ENCODE measurements around the gene LPAR5.
"Not testable (repeated sequence)": the region's sequence is repeated elsewhere in the genome, so short reads cannot be mapped to it uniquely, and the experiment has no call there.

Gene LPAR5

DNA sequence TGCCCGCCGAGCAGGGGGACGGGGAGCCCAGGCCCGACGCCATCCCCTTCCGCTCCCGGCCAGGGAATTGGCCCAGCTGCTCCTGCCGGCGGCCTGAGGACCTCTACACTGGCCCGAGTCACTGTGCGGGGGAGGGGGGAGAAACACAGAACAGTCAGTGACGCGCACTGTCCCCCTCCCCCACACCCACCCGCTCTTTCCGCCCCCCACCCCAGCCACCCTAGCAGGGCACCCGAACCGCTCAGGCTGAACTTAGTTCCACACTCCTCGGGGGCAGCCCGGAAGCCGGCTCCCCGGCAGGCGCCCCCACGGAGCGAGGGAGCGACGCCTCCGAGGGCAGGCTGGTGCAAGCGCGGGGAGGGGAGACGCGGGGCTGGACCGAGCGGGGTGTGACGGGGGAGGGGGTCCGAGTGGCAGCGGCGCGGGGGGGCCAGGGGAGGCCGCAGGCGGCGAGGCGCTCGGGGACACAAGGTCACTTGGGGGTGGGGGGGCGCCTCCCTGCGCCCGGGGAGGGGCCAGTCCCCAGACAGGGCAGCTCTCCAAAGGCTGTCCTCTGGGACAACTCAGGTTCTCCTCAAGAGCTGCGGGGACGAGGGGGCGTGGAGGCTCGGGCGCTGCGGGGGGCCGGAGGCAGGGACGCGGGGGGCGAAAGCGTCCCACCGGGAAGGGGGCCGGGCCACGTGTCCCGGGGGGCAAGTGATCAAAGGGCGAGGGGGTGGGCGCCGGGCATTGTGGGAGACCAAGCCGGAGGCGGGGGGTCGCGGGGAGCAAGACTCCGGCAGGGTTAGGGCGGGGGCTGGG is 29.2 kb downstream of the LPAR5 start:
- peak; percentile 60 for DNase-seq (ENCODE audit: low spot score)

DNA sequence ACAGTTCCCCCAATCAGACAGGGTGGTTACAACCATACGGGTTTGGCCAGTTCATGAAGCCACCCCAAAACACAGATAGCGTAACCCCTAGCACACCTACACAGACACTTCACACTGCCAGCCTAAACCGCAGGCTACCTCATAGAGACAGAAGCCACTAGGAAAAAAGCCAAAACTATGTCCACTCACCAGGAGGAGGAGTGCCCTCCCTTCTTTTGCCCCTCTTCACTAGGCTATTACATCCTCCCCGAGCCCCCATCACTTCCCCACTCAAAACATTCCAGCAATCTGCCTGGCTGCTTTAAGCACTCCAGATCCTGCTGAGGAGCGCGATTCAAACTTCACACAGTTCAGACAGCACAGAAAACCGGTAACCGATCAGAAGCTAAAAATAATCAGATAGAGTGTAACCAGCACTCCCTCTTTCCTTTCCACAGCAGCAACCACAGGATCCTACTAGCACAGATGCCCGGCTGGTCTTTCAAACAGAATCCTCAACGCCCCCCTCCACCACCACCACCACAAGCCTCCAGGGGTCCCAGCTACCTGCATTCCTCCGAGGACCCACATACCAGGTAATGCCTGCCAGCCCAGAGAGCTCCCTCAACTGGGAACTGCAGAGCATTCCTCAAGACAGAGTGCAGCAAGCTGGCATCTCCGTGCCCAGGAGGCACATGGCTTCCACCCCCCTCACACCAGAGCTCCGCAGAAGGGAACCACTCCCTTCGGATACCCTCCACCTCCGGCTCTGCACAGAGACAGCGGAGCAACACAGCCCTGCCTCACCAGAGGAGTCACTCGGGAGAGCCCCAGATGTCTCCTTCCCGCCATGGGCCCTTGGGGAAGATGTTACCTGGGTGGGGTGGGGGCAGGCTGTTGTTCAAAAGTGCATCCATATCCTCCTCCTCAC is 30.1 kb downstream of the LPAR5 start:
- DNase-seq (ENCODE audit: low spot score) = peak; percentile 49

DNA sequence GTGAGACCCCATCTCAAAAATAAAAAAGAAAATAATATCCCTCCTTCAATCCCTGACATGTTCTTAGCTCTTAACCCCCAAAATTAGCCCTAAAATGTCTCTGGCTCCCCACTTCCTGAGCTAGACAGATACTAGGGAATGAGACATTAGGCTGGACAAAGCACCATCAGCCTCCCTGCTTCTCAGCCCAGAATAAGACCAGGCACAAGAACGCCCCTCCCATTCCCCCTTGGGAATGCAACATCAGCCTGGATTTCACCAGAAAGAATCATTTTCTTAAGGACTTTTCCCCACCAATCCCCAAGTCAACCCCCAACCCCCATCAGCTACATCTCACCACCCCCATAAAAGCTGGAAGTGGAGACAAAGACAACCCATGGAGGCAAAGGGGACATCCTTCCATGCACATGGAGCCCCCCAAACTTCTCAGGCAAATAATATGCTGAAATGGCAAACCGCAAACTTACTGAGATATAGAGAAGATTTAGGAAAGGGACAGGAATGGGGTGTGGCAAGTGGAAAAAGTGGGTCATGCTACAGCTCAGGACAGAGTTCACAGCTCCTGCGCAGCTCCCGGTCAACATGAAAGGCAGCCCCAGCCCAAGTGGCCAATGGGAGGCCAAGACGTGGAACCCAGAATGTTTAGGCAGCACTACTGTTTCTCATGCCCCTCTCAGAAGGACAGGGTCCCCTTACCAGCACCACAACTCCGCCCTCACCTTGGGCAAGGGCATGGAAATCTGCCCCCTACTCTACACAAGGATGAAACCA is 31.3 kb downstream of the LPAR5 start:
- no peak for DNase-seq (ENCODE audit: low spot score)

DNA sequence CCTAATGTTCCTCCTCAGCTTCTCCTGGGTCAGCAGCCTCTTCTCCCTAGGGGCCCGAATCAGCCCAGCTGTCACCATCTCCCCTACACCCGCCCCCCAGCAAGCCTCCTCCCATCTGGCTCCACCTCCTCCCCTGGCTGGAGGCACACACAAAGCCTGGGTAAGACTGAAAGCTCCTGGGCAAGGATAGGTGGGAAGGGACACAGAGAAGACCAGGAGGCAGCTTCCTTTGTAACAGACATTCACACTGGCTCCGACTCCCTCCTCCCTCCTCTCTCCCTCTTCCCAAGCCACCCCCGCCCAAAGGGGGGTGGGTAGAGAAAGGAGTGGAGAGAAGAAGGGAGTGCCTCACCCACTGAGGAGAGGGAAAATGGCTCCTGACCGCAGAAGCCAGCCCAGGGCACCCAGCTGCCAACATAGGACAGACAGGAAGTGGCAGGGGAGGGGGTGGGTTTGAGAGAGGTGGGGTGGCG is 32.6 kb downstream of the LPAR5 start:
- peak; percentile 89 for DNase-seq (ENCODE audit: low spot score)

DNA sequence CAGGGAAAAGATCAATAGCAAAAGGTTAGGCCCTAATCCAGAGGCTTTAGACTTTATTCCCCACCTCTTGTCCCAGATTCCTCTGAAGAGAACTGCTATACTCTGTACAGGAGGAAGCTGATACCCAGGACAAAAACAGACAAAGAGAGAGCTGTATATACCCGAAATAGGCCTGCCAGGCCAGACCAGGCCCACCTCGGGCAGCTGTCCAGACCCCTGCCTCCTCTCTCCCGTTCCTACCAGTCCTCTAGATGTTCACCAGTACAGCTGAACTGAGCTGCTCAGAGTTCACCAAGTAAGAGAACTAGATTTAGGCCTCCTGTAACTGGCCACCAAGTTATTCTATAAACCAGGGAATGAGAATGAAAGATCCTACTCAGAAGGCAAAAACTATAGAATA is 33.2 kb downstream of the LPAR5 start:
- no peak for DNase-seq (ENCODE audit: low spot score)

DNA sequence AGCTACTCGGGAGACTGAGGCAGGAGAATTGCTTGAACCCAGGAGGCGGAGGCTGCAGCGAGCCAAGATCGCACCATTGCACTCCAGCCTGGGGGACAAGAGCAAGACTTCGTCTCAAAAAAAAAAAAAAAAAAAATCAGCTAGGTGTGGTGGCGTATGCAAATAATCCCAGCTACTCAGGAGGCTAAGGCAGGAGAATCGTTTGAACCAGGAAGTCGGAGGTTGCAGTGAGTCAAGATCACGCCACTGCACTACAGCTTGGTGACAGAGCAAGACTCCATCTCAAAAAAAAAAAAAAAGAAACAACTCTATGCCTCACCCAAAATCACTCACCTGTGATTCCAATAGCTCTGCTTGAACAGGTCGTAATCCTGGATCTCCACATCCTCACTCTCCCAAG is 40.1 kb downstream of the LPAR5 start:
- not testable (repeated sequence) for DNase-seq (ENCODE audit: low spot score)

DNA sequence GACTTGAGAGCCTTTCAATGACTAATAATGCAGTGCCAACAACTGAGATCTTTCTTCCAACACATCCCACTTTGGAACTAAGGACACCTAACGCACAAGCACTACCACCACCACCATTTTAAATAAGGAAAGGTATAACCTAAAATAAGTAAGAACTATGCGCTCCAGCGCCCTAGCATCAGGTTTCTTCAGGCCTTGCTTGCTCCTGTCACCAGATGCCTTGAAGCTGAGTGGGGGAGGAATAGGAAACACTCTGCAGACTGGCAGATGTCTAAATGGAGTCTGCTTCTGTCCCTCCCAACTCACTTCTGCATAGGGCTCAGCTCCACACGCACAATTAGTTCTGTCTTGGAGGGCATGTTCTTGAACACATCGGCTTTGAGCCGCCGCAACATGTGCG is 43.7 kb downstream of the LPAR5 start:
- DNase-seq (ENCODE audit: low spot score) = no peak

DNA sequence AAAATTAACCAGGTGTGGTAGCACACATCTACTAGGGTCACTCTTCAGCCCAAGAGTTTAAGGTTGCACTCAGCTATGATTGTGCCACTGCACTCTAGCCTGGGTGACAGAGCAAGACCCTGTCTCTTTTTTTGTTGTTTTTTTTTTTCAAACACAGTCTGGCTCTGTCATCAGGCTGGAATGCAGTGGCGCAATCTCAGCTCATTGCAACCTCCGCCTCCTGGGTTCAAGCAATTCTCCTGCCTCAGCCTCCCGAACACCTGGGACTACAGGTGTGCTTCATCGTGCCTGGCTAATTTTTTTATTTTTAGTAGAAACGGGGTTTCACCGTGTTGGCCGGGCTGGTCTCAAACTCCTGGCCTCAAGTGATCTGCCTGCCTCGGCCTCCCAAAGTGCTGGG is 49.2 kb downstream of the LPAR5 start:
- DNase-seq (ENCODE audit: low spot score) = not testable (repeated sequence)

DNA sequence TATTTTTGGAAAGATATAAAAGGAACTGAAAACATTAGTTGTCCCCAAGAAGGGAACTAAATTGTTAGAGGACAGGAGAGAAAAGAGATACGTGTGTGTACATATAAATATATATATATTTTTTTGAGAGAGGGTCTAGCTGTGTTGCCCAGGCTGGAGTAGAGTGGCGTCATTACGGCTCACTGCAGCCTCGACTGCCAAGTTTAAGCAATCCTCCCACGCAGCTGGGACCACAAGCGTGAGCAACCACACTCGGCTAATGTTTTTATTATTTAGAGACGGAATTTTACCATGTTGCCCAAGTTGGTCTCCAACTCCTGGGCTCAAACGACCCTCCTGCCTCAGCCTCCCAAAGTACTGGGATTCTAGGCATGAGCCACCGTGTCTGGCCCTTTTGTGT is 51.5 kb downstream of the LPAR5 start:
- DNase-seq (ENCODE audit: low spot score) = no peak

DNA sequence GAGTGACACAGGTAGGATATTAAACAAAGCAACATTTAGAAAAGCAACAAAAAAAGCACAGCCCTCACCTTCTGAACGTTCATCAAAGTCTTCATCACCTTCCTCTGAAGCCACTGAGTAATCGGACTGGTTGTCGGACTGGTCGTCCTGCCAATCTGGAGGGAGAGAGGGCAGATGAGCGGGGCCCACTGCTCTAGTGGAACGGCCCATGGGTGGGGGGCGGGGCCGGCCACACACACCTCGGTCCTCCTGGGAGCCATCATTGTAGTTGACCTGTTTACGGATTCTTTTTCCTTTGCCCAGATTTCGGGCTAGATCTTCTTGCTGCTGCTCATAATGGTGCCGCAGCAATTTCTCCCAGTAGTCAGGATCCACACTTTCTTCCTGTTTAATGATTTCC is 52.8 kb downstream of the LPAR5 start:
- no peak for DNase-seq (ENCODE audit: low spot score)

DNA sequence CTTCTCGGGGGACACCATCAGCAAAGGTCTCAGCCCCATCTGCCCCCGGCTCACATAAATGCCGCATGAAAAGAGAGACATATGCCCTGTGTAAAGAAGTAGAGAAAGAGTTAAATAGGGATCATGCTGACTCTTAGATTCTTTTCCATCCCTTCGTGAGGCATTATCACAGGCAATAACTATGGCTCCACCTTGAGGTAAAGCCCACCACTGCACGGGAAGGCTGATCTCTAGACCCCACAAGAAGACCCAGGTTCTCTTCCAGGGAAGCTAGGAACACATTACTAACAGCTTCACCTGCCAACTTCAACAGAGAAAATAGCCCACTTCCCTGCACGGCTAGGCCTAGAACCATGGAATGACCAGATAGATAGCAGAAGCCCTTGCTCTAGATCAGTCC is 53.6 kb downstream of the LPAR5 start:
- no peak for DNase-seq (ENCODE audit: low spot score)

DNA sequence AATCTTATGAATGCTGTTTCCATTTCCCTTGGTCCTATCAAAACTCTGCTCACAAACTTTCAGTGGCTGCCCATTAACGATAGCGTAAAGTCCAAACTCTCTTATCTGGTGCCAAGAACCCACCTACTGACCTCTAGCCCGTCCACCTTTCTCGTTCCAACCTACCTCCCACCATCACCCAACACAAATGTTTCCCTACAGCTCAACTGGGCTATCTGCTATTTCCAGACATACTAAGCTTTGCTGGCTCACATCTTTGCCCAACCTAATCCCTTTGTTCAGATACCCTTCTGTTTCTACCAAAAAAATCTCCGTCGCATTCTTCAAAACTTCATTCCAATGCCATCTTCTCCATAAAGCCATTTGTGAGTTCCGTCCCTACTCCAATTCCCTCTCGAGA is 60.1 kb downstream of the LPAR5 start:
- no peak for DNase-seq (ENCODE audit: low spot score)

DNA sequence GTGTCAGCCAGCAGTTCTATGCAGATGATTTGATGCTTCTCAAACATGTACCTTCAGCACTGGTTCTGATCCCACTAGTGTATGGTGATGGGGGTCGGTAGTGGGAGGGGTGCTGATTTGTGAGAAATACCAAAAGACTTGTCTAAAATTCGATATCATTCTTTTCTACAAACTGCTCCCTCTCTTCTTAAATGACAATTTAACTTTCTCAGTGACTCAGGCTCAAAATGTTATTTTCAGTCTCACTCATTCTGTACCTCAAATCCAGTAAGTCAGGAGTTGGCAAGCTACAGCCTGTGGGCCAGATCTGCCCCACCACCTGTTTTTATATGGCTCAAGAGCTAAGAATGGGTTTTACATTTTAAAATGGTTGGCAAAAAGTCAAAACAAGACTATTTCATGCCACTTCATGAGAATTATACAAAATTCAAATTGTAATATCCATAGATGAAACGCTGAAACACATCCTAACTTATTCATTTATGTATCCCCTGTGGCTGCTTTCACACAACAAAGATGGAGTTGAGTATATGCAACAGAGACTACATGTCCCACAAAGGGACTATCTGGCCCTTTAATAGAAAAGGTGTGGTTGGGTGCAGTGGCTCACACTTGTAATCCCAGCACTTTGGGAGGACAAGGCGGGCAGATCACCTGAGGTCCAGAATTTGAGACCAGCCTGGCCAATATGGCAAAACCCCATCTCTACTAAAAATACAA is 61.0 kb downstream of the LPAR5 start:
- DNase-seq (ENCODE audit: low spot score) = no peak

DNA sequence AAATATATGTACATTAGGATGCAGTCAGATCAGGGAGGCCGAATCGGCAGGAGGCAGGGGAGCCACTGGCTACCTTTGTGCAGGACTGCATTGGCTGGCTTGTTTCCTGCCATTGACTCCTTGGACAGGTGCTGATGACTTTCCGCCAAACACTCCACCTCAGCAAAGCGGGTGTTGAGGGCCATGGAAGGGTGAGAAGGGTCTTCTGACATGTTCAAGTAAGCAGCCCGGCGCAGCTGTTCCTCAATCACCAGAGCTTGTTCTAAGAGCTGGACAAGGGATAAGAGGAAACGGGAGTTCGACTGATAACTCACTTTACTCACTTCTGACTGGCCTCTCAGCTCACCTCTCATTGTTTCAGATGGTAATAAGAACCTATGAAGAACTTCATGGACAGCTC is 62.8 kb downstream of the LPAR5 start:
- no peak for DNase-seq (ENCODE audit: low spot score)

DNA sequence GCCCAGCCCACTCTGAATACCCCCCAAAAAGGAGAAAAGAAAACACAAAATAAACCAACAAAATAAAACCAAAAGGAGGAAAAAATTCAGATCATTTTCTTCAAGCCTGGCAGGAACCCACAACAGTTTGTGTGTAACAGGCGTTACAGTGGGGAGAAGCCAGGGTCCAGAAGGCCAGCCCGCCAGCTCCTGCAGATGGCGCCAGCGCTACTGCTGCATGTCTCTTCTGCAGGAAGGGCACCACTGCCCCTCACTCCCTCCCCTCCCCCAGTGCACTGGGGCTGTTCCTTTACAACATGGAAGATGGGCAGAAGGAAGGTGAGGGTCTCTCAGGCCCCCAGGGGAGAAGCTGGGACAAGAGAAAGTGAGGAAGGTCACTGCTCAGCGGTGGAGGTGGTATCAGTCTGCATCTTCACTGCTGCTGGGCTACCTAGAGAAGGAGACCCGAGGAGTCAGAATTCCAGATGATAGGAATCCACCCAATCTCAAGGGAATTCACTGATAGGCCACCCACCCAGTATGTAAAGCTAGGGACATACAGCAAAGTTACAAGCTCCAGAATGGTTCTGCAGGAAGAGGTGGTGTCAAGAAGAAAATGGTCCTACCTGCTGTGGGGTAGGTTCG is 65.4 kb downstream of the LPAR5 start:
- DNase-seq (ENCODE audit: low spot score) = peak; percentile 86

DNA sequence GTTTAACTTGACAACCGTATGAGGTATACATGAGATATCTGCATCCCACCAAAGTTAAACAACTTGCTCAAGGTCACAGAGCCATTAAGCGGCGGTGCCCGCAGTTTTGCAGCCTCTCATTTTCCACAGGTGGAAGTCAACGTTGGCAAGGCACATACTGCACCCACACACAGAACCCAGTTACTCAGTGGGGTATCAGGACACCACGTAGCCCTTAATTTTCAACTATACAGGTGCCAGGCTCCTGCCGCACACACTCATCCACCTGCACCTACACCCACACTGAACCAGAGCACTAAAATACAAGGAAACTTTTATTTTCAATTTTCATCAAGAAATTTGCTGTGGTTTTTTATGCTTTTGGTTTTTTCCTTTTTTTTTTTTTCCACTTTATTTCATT is 66.0 kb downstream of the LPAR5 start:
- no peak for DNase-seq (ENCODE audit: low spot score)

DNA sequence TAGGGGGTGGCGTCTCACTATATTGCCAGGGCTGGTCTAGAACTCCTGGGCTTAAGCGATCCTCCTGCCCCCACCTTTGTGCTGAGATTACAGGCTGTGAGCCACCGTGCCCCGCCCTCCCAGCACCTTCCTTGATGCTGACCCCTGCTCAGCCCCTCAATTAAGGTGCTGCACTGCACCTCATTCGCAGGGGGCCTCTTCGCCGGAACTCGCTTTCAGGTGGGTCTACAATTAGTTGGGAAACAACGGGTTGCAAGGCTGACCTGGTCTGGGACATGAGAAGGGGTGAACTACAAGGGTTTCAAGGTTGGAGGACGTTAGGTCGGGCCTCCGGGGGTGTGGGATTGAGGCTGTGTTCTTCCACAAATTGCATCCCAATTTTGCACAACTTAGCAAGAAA is 66.4 kb downstream of the LPAR5 start:
- DNase-seq (ENCODE audit: low spot score) = no peak
